NK-92 (cell line): ENCODE data around the gene GJC2.
"Not testable (repeated sequence)": the region's sequence is repeated elsewhere in the genome, so short reads cannot be mapped to it uniquely, and the experiment has no call there.

Experiments used
- DNase-seq: peaks from one replicate; lab custom pipeline; 2025; ENCODE audit not compliant: unreplicated experiment; lab: John Stamatoyannopoulos, UW

The GJC2 gene

DNA sequence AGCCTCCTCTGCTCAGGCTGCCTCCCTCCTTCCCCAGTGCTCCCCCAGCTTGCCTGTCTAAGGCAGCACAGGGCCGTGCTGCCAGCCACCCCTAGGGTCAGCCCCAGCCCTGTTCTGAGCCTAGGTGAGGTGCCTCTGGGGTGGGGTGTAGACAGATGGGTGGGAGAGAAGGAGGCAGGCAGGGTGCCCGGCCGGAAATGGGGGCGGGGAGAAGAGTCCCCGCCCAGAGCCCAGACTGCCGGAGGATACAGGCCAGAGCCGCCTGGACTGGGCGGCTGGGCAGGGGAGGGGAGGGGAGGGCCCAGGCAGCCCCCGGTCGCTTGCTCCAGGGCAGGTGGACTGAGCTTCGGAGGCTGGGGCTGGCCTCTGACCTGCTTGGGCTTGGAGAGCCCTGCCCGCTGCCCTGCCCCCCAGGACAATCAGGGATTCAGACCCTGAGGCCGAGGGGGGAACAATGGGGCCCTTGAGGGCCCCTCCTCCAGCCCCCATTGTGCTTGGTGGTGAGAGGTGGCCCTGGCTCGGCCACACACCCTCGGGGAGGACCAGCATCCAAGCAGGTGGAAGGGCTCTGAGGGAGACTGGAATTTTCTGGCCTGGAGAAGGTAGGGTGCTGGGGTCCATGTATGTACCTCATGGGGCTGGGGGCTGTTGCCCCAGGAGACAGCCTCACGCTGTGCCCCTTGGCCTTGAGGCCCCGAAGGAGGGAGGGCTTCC, at the start of gene GJC2:
Gene GJC2, plus strand, starts transcription at position 525 of the 714 bp plus-strand sequence. CDS start 7,829 bp downstream, outside the sequence.
- DNase-seq = no peak

DNA sequence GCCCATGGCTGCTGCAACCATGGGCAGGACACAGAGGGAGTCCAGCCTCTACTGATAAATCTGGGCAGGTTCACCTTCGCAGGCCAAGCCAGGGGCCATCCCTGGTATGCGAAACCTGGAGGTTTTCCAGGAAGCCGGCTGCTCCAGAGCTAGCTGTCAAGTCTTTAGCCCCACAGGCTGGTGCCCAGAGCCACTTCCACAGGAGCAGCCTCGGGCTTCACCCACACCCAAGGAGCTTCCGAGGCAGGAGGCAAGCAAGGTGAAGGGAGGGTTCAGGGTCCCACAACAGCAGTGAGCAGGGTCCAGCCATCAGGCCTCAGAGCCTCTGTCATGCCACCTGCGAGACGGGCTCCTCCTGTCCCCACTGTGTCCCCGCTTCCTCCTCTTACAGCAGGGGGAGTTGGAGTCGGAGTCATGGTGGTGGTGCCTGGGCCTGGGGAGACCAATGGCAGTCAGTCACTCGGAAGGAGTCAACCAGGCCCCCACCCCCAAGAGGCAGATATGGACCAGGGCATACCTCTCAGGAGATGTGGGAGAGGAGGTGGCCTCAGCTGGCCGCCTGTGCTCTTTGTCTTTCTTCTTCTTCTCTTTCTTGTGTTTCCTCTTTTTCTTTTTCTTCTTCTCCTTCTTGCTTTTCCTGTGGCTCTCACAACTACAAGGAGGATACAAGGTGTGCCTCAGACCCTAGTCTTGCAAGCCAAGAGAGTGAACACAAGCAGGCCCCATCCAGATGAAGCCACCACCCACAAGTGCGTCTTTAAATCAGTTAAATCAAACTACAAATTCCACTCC, 48.7 kb upstream of the GJC2 start:
- DNase-seq = no peak

DNA sequence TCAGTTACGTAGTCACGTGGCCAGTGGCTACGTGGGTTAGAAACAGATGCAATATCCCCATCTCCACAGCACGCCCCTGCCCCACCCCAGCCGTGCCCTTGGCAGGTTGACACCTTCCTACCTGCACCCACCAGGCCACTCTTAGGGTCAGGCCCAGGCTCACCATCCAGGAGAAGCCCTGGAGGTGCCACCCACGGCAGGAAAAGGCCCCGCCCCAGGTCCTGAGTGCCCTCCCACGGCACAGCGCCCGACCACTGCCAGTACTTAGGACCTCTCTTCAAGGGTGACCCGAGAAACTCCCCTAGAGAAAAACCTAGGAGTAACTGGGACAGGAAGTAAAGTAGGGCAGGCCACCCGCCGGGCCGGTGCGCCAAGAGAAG, 48.1 kb upstream of the GJC2 start:
- no peak for DNase-seq

DNA sequence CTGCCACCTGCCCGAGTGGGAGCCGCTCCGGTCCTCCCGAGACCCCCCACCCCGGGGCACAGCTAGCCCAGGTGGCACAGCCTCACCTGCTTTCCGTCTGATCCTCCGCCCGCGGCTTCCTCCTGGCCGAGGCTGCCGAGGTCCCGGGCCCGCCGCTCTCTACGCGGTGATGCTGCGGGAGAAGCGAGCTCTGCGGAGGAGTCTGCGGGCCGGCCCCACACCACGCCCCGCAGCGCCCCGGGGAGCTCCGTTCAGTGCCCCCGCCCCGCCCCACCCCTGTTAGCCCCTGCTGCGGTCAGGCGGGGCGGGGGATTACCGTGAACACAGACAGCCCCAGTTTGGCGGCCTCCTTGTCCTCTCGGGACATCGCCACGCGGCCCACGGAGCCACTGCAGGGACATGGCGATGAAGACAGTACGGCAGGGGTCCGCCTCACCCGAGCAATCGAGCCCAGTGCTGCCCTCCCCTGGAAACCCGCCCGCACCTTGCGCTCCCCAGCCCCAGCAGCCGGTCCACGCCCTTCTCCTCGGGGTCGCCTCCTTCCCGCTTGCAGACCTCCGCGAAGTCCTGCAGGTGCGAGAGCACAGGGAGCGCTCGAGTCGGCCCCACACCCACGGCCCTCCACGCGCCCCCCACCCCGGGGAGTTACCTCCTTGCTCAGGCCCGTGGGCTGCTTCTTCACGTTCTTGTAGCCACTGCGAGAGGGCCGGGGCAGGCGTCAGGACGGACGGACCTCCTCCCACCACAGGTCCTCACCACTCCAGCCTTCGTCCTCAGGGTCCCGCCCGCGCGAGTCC, 47.5 kb upstream of the GJC2 start:
- no peak for DNase-seq

DNA sequence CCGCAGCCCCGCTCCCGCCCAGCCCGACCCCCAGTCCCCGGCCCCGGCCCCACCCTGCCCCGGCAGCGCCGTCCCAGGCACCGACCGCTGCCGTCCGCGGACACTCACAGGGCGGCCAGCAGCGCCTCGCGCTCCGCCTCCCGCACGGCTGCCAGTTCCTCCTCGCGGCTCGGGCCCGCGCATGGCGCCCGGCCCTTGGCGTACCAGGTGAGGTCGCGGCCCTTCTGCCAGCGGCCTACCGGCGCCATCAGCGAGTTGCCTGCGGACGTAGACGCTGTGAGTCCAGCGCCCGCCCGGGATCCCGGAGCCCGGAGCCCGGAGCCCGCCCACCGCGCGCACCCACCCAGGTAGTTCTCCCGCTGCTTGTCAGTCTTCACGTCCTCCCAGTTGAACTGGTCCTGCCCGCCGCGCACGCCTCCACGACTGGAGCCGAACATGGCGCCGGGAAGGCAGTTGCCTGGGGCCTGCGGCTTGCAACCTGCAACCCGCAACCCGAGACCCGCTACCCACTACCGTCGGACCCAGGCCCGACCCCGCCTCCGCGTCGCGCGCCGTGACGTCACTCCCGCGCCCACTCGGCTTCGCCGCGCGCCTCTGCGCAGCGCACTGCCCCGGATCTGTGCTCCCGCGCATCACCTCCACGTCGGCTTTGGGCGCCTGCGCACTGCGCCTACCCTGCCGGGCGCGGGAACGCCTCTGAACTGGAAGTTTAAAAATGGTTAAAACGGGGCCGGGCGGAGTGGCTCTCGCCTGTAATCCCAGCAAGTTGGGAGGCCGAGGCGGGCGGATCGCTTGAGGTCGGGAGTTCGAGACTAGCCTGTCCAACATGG, 46.7 kb upstream of the GJC2 start, which contains the start of gene C1orf35:
Gene C1orf35, minus strand, starts transcription at position 535 of the 830 bp plus-strand sequence. Its CDS starts 98 bp downstream, at position 437.
- peak; percentile 49 for DNase-seq

DNA sequence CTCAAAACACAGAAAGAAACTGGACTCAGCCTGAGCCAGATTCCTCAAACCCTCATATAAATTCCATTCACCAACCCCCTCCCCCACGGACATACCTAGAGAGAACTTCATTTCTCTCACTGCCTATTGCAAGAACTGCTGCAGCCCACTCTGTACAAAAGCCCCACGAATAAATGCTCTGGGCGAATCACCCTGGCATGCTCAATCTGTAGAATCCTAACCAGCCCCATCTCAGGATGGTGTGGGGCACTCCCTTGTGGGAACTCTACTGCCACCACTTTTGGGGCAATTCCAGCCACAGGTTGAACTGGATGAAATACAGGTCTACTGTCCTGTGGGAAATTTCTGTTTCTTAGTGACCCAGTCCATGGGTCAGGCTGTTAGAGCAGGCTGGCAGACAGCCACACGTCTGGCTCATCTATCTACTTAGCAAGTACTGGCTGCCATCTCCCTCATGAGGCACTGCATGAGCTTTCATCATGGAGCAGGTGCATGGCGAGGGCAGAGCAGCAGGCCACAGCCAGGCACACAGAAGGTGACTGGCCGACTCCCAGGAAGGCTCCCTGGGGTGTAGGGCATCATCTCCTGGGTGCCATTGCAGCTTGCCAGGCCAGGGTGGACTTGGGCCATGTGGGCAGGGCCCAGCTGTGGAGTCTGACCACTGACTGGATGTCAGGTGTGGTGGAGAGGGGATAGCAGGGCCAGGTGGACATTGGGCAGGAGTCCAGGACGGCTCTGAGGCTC, 45.0 kb upstream of the GJC2 start:
- no peak for DNase-seq

DNA sequence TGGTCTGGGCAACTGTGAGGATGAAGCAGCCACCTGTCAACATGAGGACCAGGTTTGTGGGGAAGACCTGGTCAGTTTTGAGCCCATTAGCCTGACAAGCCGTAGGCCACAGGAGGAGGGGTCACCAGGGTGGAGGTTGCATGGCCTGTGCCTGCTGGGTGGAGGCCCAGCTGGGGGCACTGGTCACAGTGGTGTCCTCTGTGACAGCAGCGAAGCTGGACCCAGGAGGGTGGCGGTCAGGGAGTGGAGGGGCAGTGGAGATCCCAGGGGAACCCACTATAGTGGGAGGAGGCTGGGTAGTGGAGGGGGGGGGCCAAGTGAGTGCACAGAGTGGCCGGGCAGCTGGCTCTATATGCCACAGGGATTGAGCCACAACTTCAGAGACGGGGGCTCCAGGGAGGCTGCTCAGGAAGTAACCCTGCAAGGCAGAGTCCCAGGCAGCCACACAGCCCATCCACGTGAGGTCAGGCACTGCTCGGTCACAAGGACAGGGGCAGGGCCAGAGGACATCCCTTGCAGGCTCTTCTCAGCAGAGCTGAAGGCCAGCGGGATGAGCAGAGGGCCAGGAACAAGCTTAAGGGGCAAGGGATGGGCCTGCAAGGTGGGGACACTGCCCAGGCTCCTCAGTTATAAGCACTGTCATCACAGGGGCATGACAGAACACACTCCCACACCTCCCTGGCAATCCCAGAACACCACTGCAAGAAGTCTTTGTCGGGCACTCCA, 44.3 kb upstream of the GJC2 start:
- no peak for DNase-seq

DNA sequence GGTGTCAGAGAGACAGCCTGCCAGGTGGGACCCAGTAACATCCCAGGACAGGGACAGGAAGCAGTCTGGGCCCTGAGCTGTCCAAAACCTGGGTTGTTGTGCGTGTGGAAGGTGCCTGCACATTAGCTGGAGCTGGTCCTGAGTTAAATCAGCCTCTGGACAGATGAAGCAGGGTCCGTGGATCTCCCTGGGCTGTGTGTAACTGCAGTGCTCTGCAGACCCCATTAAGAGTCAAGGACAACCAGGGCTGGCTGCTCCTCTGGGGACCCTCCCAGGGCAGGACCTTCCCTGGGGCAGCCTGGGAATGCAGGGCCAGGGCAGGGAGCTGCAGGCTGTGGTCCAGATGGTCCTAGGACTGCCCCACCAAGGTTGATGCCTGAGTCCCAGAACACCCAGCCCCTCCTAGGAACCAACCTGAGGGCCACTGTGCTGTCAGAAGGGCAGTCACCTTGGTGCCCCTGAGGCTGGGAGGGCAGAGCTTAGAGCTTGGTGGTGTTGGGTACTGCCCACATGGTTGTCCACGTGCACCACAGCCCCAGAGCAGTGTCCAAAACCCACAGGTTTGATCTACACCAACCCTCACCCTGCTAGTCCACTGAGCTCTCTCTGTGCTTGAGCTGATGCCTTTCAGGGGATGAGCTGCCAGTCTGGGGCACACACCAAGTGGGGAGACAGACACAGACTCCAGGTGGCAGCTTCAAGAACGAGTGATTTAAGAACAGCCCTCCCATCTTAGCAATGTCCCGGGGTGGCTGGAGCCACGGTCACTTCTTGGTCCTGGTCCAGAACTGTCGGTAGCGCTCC, 43.5 kb upstream of the GJC2 start:
- DNase-seq = no peak

DNA sequence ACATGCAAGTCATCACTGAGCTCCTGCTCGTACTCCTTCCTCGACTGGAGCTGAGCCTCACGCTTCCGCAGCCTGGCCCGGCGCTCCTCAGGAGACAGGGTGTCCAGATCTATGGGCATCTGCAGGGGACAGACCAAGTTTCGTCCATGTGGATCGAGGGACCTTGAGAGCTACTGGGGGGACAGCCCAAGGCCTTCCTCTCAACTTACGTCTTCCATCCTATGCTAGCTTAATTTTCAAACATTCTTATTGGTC, 43.0 kb upstream of the GJC2 start:
- DNase-seq = no peak

DNA sequence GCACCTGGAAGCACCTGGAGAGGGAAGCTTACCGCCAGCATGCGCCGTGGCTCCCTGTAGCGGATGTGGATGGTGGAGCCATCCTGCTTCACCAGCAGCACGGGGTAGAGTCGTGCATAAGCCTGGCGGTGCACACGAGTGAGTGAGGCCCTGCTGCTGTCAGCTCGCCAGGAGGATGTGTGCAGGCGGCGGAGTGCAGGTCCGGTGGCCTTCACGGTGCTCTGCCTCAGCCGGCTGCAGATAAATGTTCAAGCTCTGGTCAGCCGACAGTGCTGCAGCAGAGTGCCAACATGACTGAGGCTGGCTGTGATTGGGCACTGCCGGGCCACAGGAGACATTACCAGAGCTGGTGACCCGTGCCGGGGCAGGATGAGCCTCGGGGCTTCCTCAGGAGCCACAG, 42.1 kb upstream of the GJC2 start:
- DNase-seq = no peak

DNA sequence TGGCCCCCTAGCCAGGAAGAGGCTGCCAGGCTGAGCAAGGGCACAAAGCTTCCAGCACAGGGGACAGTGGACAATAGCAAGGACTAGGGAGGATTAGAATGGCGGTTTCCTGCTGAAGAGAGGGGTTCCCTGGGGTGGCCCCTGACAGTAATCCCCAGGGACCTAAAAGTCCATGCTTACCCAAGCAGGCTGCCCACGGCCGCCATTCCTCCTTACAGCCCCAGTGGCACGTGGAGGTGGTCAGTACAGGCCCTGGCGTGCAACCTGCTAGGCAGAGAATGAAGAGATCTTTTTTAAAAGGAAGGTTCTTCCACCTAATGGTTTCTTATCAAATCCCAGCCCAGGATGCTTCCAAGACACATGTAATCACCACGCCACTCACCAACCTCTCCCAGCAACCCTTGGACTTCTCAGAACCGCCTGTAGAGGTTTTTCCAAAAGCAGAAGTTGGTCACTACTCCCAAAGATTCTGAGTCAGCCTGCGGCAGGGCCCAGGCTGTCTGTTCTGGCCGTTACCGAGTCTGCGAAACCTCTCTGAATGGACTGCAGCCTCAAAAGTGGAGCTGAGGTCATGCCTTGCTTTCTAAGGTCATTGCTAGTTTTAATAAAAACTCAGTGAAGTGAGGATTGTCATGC, 41.6 kb upstream of the GJC2 start:
- no peak for DNase-seq

DNA sequence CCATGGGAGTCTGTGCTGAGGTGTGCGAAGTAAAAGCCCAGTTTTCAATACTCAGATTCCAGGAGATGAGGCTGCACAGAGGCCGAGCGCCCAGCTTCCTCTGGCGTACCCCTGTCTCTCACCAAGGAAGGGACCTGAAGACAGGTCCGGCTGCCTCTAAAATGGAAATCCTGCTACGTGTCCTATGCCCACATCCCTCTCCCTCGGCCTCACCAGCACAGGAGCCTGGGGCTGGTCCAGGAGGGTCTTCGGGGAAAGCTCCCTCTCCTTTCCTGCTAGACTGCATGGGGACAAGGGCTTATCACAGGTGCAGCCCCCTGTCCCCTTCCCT, 41.0 kb upstream of the GJC2 start:
- no peak for DNase-seq

DNA sequence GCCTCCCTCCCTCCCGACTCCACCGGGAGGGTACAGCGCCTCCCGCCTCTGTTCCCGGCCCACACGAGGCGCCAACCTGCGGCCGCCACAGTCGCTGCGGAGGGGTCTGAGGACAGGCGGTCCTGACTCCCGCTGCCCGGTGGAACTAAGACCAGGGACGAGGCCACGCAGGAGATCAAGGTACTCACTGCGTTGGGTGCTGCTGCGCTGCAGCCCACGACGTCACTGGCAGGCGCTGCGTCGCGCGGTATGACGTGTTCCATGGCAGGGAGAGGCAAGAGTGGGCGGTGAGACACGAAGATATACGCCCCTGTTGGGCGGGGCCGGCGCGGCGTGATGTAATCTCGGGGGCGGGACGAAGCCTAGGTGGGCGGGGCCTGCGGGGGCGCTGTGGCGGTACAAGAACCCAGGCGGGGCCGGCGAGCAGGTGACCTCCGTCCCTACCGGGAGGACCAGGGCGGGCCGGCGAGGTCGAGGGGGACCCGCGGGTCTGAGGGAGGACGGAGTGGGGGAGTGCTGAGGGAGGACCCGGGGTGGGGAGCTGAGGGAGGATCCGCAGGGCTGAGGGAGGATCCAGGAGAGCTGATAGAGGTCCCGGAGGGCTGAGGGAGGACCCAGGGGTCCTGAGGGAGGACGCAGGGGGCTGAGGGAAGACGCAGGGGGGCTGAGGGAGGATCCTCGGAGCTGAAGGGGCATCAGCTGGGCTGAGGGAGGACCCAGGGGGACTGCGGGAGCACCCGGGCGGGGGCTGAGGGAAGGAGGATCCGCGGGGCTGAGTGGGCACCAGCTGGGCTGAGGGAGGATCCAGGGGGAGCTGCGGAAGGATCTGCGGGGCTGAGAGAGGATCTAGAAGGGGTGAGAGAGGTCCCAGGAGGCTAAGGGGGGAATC, 40.4 kb upstream of the GJC2 start, which contains the start of gene MRPL55:
Gene MRPL55, minus strand, starts transcription at position 227 of the 889 bp plus-strand sequence. CDS start 1,039 bp downstream, outside the sequence.
- DNase-seq = peak; percentile 88

DNA sequence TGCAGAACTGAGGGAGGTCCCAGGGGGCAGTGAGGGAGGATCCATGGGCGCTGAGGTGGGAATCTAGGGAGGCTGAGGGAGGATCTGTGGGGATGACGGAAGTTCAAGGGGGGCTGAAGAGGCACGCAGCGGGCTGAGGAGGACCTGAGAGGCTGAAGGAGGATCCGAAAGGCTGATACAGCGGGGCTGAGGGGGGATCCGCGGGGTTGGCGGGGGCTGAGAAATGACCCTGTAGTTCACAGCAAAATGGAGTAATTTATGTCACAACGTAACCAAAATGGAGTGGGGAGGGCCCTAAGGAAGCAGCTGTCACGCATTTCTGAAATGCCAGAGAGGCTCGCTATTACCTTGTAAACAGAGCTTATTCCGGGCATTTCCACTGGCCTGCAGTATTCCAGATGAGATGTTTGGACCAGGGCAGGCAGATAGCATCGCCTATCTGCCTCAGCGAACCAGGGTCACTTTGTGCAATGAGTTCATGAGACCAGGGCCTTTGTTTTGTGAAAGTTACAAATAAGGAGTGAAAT, 39.7 kb upstream of the GJC2 start:
- DNase-seq = no peak

DNA sequence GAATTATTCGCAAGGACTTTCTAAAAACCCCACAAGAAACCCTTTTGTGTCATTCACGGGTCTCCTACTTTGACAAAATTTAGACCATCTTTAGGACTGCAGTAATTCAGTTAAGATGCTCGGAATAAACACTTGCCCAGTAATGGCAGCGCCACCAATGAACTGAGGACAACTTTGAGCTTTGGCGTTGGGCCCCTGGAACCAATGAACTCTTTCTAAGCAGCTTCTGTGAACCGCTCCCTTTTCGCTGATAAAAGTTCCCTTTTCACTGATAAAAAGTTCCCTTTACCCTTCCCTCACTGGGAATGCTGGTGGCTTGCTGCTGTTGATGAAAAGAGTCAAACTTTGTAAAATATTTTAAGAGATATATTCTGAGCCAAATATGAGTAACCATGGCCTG, 39.2 kb upstream of the GJC2 start:
- no peak for DNase-seq

DNA sequence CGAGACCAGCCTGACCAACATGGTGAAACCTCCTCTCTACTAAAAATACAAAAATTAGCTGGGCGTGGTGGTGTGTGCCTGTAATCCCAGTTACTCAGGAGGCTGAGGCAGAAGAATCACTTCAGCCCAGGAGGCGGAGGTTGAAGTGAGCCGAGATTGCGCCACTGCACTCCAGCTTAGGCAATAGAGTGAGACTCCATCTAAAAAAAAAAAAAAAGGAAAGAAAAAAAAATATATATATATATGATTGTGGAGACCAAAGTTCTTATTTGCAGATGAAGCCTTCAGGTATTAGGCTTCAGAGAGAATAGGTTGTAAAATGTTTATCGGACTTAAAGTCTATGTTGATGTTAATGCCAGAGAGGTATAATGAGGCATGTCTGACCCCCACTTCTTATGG, 38.4 kb upstream of the GJC2 start:
- not testable (repeated sequence) for DNase-seq

DNA sequence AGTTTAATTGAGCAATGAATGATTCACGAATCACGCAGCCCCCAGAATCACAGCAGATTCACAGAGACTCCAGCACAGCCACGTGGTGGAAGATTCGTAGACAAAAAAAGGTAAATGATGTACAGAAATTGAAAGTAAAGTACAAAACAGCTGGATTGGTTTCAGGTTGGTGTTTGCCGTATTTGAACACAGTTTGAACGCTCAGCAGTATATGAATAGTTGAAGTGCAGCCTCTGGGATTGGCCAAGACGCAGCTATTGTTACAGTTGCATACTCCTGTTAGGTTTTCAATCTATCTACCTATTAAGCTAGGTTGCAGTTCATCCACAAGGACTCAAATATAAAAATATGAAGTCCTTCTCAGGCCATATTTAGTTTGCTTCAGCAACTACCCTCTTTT, 37.6 kb upstream of the GJC2 start:
- DNase-seq = no peak
